ENCODE data around the gene CRYBG1.

- TF ChIP-seq POLR2A (IDR thresholded peaks at IDR 0.05; ENCODE audit: low read depth, low read length), result no peak
- TF ChIP-seq TAF1 (IDR thresholded peaks at IDR 0.05; ENCODE audit: low read depth, low read length), result no peak
- TF ChIP-seq POLR2AphosphoS5 (IDR thresholded peaks at IDR 0.05; ENCODE audit: low read depth, low read length), result no peak
- TF ChIP-seq PAX5 (IDR thresholded peaks at IDR 0.05; ENCODE audit: insufficient read depth, low read length, severe bottlenecking), result no peak
These were observed 80.0 kb downstream of the CRYBG1 start for GRCh38 chr6:106440546-106440945.
